HG03066 (cell line): ENCODE data around the gene CRKL.
"Not testable (repeated sequence)": the region's sequence is repeated elsewhere in the genome, so short reads cannot be mapped to it uniquely, and the experiment has no call there.

ENCODE experiments used
- ATAC-seq: cut with Tn5 transposase; IDR thresholded peaks from one replicate; pipeline ENCODE4 v1.9.1; 2021; ENCODE audit warnings: low read depth; ENCODE audit not compliant: unreplicated experiment

The CRKL gene

DNA sequence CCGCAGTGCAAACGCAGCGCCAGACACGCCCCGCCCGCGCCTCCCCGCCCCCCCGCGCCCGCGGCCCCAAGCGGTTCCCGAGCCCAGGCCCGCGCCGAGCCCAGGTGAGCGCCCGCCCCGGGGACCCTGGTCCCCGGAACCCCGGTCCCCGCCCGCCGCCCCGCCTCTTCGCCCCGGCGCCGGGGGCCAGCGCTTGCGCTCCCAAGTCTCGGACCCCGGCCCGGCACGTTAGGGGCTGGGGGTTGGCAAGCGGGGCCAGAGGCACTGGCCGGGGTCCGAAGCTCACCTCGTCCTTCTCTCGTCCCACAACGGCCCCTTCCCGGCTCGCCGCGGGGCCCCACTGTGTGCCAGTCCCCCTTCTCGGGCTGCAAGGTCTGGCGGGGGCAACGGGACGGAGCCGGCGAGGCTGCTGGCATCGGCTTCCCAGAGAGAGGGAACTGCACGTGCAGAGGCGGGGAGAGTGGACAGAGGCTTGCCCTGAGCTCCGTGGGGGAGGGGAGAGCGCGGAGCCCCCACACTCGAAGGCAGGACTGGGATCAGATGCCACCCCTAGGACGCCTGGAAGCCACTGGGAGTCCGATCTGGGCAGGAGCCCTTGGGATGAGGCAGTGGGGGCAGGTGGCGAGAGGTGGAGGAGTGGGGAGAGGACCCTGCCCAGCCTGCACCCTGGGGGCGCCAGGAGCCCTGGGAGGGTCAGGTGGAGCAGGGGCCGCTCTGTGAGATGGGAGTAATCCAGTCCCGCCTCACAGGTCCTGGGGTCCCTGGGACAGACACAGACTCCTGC is 48.1 kb downstream of the CRKL start:
- ATAC-seq: no peak

GRCh38 chr22:20965888-20966855 is 49.0 kb downstream of the CRKL start:
- ATAC-seq: no peak

DNA sequence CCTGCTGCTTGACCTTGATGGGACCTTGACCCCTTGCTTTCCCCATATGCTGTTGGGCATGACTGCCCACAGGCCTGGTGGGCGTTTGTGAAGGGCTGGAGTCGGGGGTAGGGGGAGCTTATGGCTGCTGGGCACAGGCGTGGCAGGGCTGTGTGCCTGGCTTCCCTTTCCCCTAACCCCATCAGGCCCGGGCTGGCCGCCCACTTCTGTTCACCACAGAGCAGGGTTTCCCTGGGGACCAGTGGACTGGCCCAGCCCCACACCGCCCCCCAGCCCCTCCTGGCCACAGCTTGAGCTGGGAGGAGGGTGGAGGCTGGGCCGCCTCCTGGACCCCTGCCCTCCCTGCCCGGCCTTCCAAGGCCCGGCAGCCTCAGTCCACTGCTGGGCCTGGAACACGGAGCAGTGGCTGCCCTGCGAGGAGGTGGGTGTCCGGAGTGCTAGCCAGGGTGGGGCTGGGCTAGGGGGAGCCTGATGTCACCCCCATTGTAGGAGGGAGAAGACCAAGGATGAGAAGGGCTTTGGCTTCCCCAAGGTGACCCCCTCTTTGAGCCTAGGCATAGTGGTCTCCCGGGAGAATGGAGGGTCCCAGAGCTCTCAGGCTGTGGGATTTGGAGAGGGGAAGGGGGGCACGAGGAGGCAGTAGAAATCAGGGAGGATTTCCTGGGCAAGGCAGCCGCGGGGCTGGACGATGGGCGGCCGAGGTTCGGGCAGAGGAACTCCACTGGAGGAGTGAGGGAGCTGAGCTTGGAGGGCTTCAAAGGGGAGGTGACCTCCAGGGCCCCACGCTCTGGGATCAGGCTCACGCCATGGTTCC is 49.9 kb downstream of the CRKL start, which contains the start of gene AIFM3:
Gene AIFM3 (plus strand): TSS at position 373 of the 814 bp plus-strand sequence. CDS start 690 bp downstream, outside the sequence.
- ATAC-seq: no peak

DNA sequence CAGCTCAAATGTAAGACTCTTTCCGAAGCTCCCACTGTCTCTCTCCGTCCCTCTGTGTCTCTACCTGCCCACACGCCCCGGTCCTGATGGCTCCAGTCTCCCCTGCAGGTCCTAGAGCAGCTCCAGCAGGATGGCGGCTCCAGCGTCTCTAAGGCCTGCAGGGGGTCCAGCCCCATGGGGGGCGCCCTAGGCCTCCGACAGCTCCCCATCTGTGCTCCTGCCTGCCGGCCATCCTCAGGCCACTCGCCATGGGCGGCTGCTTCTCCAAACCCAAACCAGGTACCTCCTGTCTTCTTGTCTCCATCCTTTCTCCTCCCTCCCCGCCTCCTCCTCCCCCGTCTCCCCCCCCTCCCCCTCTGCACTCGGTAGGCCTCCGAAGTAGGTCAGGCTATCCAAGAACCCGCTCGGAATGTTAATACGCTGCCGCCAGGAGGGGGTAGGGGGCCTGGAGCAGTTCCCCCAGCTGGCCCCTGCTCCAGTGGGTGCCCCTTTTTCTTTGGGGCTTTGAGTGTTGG is 50.5 kb downstream of the CRKL start:
- no peak for ATAC-seq

- ATAC-seq: no peak
Measured at GRCh38 chr22:20968281-20968977, 51.2 kb downstream of the CRKL start.

DNA sequence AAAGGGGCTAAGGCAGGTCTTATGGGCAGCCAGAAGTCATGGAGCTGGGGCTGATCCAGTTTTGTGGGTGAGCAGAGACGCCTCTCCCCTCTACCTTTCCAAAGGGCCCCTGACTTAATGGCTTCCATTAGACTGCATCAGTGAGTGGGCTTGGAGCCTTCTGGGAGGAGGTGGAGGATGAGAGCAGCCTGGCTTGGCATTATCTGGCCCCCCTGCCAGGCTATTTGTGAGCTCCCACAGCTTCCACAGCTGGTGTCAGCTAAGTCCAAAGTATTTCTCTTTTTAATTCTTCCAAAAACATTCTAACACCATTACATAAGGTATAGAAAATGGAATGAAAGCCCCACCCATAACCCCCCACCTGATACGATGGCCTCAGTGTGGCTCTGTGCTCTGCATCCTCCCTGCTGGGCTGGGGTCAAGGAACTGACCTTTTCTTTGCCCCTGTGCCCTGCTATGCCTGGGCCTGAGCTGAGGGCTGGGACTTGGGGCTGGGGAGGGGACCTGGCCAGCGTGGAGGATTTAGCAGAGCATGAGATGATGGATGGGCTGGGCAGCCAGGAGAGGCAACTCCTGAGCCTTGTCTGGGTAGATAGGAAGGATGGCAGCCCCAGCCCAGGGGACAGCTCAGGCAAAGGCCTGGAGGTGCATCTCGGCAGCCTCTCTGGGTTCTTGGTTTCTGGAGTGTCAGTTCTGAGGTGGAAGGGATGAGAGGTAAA is 53.9 kb downstream of the CRKL start:
- ATAC-seq: no peak

- ATAC-seq: not testable (repeated sequence)
Measured at GRCh38 chr22:20972014-20972694, 54.9 kb downstream of the CRKL start.

GRCh38 chr22:20972933-20973577 is 55.8 kb downstream of the CRKL start:
- ATAC-seq: no peak

DNA sequence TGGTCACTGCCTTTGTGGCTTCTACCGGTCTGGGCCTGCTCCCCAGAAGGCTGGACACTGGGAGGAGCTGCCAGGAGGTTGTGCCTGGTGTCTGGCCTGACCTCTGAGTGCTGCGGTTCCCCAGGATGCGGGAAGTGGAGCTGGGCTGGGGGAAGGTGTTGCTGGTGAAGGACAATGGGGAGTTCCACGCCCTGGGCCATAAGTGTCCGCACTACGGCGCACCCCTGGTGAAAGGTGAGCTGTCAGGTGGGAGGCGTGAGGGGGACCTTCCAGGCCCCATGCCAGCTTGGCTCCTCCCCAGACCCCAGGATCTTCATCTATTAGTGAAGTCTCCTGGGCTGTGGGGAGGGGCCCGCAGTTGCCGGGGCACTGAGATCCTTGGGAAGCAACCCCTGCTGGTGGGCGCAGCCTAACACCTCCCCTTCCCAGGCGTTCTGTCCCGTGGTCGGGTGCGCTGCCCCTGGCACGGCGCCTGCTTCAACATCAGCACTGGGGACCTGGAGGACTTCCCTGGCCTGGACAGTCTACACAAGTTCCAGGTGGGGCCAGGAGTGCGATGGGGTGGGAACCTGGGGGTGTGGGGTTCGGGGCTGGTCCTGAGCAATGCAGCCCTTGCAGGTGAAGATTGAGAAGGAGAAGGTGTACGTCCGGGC is 56.6 kb downstream of the CRKL start:
- ATAC-seq: no peak

GRCh38 chr22:20974336-20974955 is 57.2 kb downstream of the CRKL start:
- no peak for ATAC-seq

- no peak for ATAC-seq
Measured at GRCh38 chr22:20975541-20976290, 58.5 kb downstream of the CRKL start.

GRCh38 chr22:20976291-20976877 is 59.2 kb downstream of the CRKL start:
- ATAC-seq: no peak

- no peak for ATAC-seq
Measured at GRCh38 chr22:20977019-20977418, 59.8 kb downstream of the CRKL start.

GRCh38 chr22:20977516-20978170 is 60.4 kb downstream of the CRKL start:
- ATAC-seq: no peak

DNA sequence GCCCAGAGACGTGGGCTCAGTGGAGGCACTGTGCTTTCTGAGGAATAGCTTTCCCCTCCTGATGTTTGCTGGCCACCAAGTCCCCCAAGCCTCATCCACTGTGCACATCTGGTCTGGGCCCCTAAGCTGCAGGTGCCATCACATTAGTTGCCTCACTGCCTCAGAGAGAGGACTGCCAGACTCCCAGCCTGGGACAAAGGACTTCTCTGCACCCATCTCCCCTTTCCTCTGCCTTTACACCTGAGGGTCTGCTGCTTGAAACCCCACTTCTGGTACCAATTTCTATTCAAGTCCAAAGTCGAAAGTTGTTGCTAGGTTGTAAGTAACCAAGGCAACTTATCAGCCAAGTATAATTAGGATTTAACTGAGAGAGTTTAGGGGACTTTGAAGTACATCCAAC is 61.2 kb downstream of the CRKL start:
- no peak for ATAC-seq
